Kidney epithelial cell (primary cell): ENCODE data around the gene UHMK1. TPM values are rescaled to one million over a fixed set of nuclear protein-coding genes. Genes with fewer than 3 reads are reported as not detected.
"Not testable (repeated sequence)": the region's sequence is repeated elsewhere in the genome, so short reads cannot be mapped to it uniquely, and the experiment has no call there.

Experiments used
- DNase-seq: peaks from one replicate; pipeline ENCODE4 v3.0.0-alpha.2; 2010; ENCODE audit warnings: low read depth
- H3K27me3 ChIP-seq: 2 replicates; pipeline ENCODE4 v1.6.0; 2011; ENCODE audit warnings: low read length; ENCODE audit not compliant: control insufficient read depth, insufficient read depth
- H3K36me3 ChIP-seq: 2 replicates; pipeline ENCODE4 v1.5.1; 2011; ENCODE audit warnings: low read length; ENCODE audit not compliant: control insufficient read depth, insufficient read depth
- H3K4me3 ChIP-seq: 2 replicates; pipeline ENCODE4 v1.5.1; 2011; ENCODE audit warnings: low read depth, mild to moderate bottlenecking, control low read depth, low read length
- CTCF ChIP-seq: IDR thresholded peaks from 2 replicates; pipeline ENCODE4 v1.5.1; 2011; ENCODE audit warnings: mild to moderate bottlenecking, moderate library complexity, low read length, control low read depth, inconsistent platforms; ENCODE audit not compliant: insufficient read depth, poor library complexity, severe bottlenecking
- total RNA-seq: library from RNA; depleted of rRNA; stranded (reverse); fragments of >200 nt; gene quantifications from 2 replicates; pipeline ENCODE4 v1.2.3, GENCODE V29; 2015

UHMK1 gene
- total RNA-seq, 1 donor from 2014 or later: 61.2 TPM

GRCh38 chr1:162485236-162485635 is 12.4 kb upstream of the UHMK1 start:
- Histone ChIP-seq H3K4me3 (no peak overlapping the region), H3K36me3 (no peaks in the 10 kb centered on the region), H3K27me3 (no peaks in the 10 kb centered on the region)
- DNase-seq: no peak
- TF ChIP-seq CTCF: no peak

- no peak overlapping the region for H3K4me3 ChIP-seq
- no peak for DNase-seq
- peaks cover 2% of the 10 kb centered on the region for H3K27me3 ChIP-seq
- TF ChIP-seq CTCF: no peak
- no peaks in the 10 kb centered on the region for H3K36me3 ChIP-seq
These were observed 10.4 kb upstream of the UHMK1 start for GRCh38 chr1:162487241-162487640.

- Histone ChIP-seq H3K4me3 (no peak overlapping the region), H3K36me3 (no peaks in the 10 kb centered on the region), H3K27me3 (peaks cover 2% of the 10 kb centered on the region)
- TF ChIP-seq CTCF: no peak
- DNase-seq: no peak
These were observed 9.4 kb upstream of the UHMK1 start for GRCh38 chr1:162488219-162488618.

DNA sequence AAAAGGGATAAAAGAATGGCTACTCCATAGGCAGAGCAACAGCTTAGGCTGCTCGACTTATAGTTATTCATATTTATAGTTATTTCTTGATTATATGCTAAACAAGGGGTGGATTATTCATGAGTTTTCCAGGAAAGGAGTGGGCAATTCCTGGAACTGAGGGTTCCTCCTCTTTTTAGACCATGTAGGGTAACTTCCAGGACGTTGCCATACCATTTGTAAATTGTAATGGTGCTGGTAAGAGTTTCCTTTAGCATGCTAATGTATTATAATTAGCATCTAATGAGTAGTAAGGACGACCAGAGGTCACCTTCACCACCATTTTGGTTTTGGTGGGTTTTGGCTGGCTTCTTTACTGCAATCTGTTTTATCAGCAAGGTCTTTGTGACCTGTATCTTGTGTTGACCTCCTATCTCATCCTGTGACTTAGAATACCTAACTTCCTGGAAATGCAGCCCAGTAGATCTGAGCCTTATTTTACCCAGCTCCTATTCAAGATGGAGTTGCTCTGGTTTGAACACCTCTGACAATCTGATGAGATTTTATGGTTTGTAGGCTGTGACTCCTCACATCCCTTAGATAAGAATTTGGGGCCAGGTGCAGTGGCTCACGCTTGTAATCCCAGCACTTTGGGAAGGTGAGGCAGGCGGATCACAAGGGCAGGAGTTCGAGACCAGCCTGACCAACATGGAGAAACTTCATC is 1.9 kb upstream of the UHMK1 start:
- not testable (repeated sequence) for H3K4me3 ChIP-seq, H3K27me3 ChIP-seq, H3K36me3 ChIP-seq, DNase-seq

DNA sequence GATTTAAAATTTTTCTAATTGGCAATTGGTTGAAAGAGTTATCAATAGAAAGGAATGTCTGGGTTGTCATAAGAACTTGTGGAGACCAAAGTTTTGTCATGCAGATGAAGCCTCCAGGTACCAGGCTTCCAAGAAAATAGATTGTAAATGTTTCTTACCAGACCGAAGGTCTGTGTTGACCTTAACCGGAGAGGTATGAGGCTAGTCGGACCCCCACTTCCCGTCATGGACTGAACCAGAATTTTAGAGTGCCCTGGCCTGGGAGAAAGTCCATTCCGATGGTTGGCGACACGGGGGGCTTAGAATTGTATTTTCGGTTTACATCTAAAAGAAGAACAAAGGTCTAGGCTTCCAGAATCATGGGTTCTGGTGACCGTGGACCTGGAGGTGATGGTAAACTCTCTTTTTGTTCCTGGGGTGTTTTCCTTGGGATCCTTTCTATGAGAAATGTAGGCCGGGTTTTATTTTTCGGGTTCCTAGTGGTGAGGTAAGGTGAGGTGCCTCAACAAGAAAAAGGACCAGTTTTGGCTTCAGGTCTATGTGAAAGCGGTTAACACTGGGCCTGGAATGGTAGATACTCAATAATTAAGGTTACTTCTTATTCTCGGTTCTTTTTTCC is 405 bp upstream of the UHMK1 start:
- peak overlapping the region; percentile 92 for H3K4me3 ChIP-seq
- no peaks in the 10 kb centered on the region for H3K36me3 ChIP-seq
- H3K27me3 ChIP-seq: no peaks in the 10 kb centered on the region
- no peak for TF ChIP-seq CTCF
- no peak for DNase-seq

DNA sequence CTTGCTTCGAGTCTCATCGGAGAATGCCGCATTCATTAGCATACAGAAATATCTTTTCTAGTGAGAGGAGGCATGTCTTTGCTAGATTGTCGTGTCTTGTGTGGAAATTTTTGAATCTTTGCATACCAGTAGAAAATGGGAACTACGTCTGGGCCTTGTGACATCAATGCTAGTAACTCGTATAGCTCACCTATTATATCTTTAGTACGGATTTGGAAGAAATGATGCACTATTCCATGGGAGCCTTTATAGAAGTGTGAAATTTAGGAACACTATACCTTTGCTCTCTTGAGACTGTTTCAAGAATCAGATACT is 835 bp downstream of the UHMK1 start:
- TF ChIP-seq CTCF: no peak
- Histone ChIP-seq H3K36me3 (no peaks in the 10 kb centered on the region), H3K27me3 (no peaks in the 10 kb centered on the region), H3K4me3 (peak overlapping the region; percentile 92)
- no peak for DNase-seq
